ENCODE data around the gene LAMB1.

DNA sequence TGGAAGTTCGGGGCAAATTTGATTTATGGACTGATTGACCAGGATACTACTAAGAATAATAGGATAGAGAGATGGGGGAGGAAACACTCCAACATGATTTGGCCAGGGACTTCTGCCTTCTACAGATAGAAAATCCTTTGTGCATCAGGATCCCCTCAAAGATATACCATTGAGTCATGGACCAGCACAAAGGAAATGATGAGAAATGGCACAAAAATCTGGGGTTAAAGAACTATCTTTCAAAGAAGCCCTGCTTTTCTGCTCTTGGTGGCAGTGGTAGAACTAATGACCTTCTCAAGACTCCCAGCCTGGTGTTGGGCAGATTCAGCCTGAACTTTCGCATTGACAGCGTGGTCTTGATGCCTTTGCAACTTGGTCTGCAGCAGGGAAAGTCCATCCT, 27.6 kb upstream of the LAMB1 start:
- no peak for TF ChIP-seq POLR2A (IDR thresholded peaks at IDR 0.05)
- no peak for TF ChIP-seq CTCF (IDR thresholded peaks at IDR 0.05)

Data from suprapubic skin (tissue), 3 donors.